ENCODE results near the gene PRR7. TPM values are rescaled to one million over a fixed set of nuclear protein-coding genes. Genes with fewer than 3 reads are reported as not detected.

PRR7 gene
- total and polyA plus RNA-seq, 2 of the 4 experiments (the other 2 are of a cell fraction): 1.1 to 10.1 TPM

- no peak overlapping the region for H3K4me3 ChIP-seq (ENCODE audit: insufficient read depth, low read depth, low read length)
- no peak overlapping the region for H2BK20ac ChIP-seq (ENCODE audit: low read depth, low read length)
- CTCF ChIA-PET: interaction anchor here (2.8 kb wide), 1 partner anchor 11 kb away, joined by 15 read pairs; no protein-coding TSS in a partner anchor
- H2AK5ac ChIP-seq (ENCODE audit: low read depth, low read length): no peak overlapping the region
- no peak for TF ChIP-seq BHLHE40 (IDR thresholded peaks at IDR 0.05; ENCODE audit: low read depth, low read length)
- TF ChIP-seq ELK1 (IDR thresholded peaks at IDR 0.05; ENCODE audit: borderline replicate concordance, low read depth, low read length): no peak
- TF ChIP-seq CHD1 (IDR thresholded peaks at IDR 0.05; ENCODE audit: low read depth, low read length): no peak
- no peak for TF ChIP-seq RFX5 (IDR thresholded peaks at IDR 0.05; ENCODE audit: low read depth, low read length)
- no peak for TF ChIP-seq NFE2L2 (IDR thresholded peaks at IDR 0.05; ENCODE audit: low read depth, low read length)
- no peak for TF ChIP-seq MAZ (IDR thresholded peaks at IDR 0.05; ENCODE audit: borderline replicate concordance, low read depth, low read length)
- no peak for TF ChIP-seq SMC3 (IDR thresholded peaks at IDR 0.05; ENCODE audit: low read depth, low read length)
- no peak for TF ChIP-seq USF2 (IDR thresholded peaks at IDR 0.05; ENCODE audit: low read depth, low read length)
- TF ChIP-seq POLR2A (IDR thresholded peaks at IDR 0.05; ENCODE audit: low read depth, low read length): no peak
- no peak for TF ChIP-seq CEBPB (IDR thresholded peaks at IDR 0.05; ENCODE audit: low read depth, low read length)
- no peak for TF ChIP-seq RAD21 (IDR thresholded peaks at IDR 0.05; ENCODE audit: low read length)
- TF ChIP-seq FOS (IDR thresholded peaks at IDR 0.05; ENCODE audit: low read depth, low read length): no peak
- no peak for TF ChIP-seq RCOR1 (IDR thresholded peaks at IDR 0.05; ENCODE audit: insufficient replicate concordance, low read length)
- TF ChIP-seq, protein P1, sequence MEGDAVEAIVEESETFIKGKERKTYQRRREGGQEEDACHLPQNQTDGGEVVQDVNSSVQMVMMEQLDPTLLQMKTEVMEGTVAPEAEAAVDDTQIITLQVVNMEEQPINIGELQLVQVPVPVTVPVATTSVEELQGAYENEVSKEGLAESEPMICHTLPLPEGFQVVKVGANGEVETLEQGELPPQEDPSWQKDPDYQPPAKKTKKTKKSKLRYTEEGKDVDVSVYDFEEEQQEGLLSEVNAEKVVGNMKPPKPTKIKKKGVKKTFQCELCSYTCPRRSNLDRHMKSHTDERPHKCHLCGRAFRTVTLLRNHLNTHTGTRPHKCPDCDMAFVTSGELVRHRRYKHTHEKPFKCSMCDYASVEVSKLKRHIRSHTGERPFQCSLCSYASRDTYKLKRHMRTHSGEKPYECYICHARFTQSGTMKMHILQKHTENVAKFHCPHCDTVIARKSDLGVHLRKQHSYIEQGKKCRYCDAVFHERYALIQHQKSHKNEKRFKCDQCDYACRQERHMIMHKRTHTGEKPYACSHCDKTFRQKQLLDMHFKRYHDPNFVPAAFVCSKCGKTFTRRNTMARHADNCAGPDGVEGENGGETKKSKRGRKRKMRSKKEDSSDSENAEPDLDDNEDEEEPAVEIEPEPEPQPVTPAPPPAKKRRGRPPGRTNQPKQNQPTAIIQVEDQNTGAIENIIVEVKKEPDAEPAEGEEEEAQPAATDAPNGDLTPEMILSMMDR (conservative IDR thresholded peaks at IDR 0.05; ENCODE audit: low read depth, low read length): no peak
- no peak overlapping the region for H3K4me2 ChIP-seq (ENCODE audit: low read depth, low read length)
- H4K91ac ChIP-seq (ENCODE audit: insufficient read depth, low read depth, low read length): no peak overlapping the region
- no peak overlapping the region for H3K18ac ChIP-seq (ENCODE audit: low read depth, low read length)
- no peak overlapping the region for H2BK15ac ChIP-seq (ENCODE audit: low read depth, low read length)
- dilution Hi-C loops (cut with HindIII; ENCODE audit: low sequenced_read_pairs, unreplicated experiment): no loop called here
- H3K9ac ChIP-seq (ENCODE audit: low read depth, low read length): no peak overlapping the region
- no peak overlapping the region for H3K23ac ChIP-seq (ENCODE audit: low read depth, low read length)
- H3K56ac ChIP-seq (ENCODE audit: extremely low read depth, insufficient read depth, low read length): no peak overlapping the region
- H3K14ac ChIP-seq (replicated peaks; ENCODE audit: low read depth, low read length): no peak overlapping the region
- no peaks in the 10 kb centered on the region for H3K4me1 ChIP-seq (ENCODE audit: control insufficient read depth, insufficient read depth, low read length)
- no peak overlapping the region for H3K4ac ChIP-seq (ENCODE audit: low read depth, low read length)
- in situ Hi-C loops (cut with MboI; ENCODE audit: low sequenced_read_pairs): no loop called here
- no peaks in the 10 kb centered on the region for H3K36me3 ChIP-seq (ENCODE audit: control insufficient read depth, insufficient read depth, low read length)
- ATAC-seq (ENCODE audit: low read depth): no peak
- no peak overlapping the region for H2AFZ ChIP-seq (replicated peaks; ENCODE audit: low read length, poor library complexity)
- POLR2A ChIA-PET (ENCODE audit: unreplicated experiment): no interaction called here
- H3K9me3 ChIP-seq (ENCODE audit: control insufficient read depth, insufficient read depth, low read length): no peaks in the 10 kb centered on the region
- no peak overlapping the region for H2BK120ac ChIP-seq (ENCODE audit: low read depth, low read length)
- DNase-seq: no peak
- H3K27ac ChIP-seq (ENCODE audit: insufficient read depth, low read length): no peak overlapping the region
- WGBS, 2 experiments (ENCODE audit: extremely low coverage in 2 of 2, insufficient read length in 1 of 2): no CpG with 5 or more reads among the region's 3 CpGs
- H2BK5ac ChIP-seq (ENCODE audit: low read depth, low read length, poor library complexity, severe bottlenecking): no peak overlapping the region
- no TSS peak for BruUV-seq (replicated peaks)
- H3K79me1 ChIP-seq (ENCODE audit: low read depth in 1 of 2, low read length in 2 of 2): no peaks in the 10 kb centered on the region
- no peak overlapping the region for H4K8ac ChIP-seq (ENCODE audit: low read depth in 2 of 2, low read length in 2 of 2)
- no peaks in the 10 kb centered on the region for H4K20me1 ChIP-seq (ENCODE audit: insufficient read depth, low read length)
- H3K9me1 ChIP-seq (ENCODE audit: insufficient read depth, low read length): no peaks in the 10 kb centered on the region
- H3K27me3 ChIP-seq (ENCODE audit: control insufficient read depth, insufficient read depth, low read length): peaks cover 9% of the 10 kb centered on the region
- no peak overlapping the region for H2AK9ac ChIP-seq (replicated peaks; ENCODE audit: low read depth, low read length, poor library complexity)
- H4K5ac ChIP-seq (ENCODE audit: low read depth, low read length): no peak overlapping the region
- intact Hi-C loops (cut with micrococcal nuclease): no loop called here
Observed at GRCh38 chr5:177414481-177414880, 32.1 kb upstream of the PRR7 start.

All from IMR-90 (cell line).